Heart right ventricle (tissue), 16 donors: ENCODE results near the gene OR51M1. TPM values are rescaled to one million over a fixed set of nuclear protein-coding genes. Genes with fewer than 3 reads are reported as not detected.

ENCODE experiments used
- ATAC-seq, 8 donors: fragments of 200-7000 bp; cut with Tn5 transposase; one replicate each; pipeline ENCODE4 v1.9.1; 2020; ENCODE audit warnings: mild to moderate bottlenecking in 8 of 8, moderate library complexity in 8 of 8, moderate number of reproducible peaks in 1 of 8
- DNase-seq, 2 donors: peaks; one replicate each; pipeline ENCODE4 v3.0.0-alpha.2; 2020
- H3K27ac ChIP-seq, 10 donors: fragments of 200-600 bp; sonication (generic) in 2 of 10; one replicate each; pipeline versions ENCODE4 v1.5.0 to v1.8.0; 2020 to 2022; ENCODE audit warnings: mild to moderate bottlenecking in 3 of 10
- H3K27me3 ChIP-seq, 7 donors: fragments of 200-600 bp; one replicate each; pipeline ENCODE4 v1.8.0; 2021 to 2022; ENCODE audit warnings: mild to moderate bottlenecking in 2 of 7
- H3K36me3 ChIP-seq, 9 donors: fragments of 200-600 bp; sonication (generic) in 1 of 9; one replicate each; pipeline versions ENCODE4 v1.5.0 to v1.8.0; 2020 to 2022; ENCODE audit warnings: mild to moderate bottlenecking in 2 of 9
- H3K4me1 ChIP-seq, 9 donors: fragments of 200-600 bp; sonication (generic) in 1 of 9; one replicate each; pipeline versions ENCODE4 v1.5.0 to v1.8.0; 2020 to 2022; ENCODE audit warnings: mild to moderate bottlenecking in 4 of 9
- H3K4me3 ChIP-seq, 10 donors: fragments of 200-600 bp; sonication (generic) in 2 of 10; one replicate each; pipeline versions ENCODE4 v1.5.0 to v1.8.0; 2020 to 2022; ENCODE audit warnings: mild to moderate bottlenecking in 7 of 10, moderate library complexity in 2 of 10
- H3K9me3 ChIP-seq, 11 donors: fragments of 200-600 bp in 10 of 11; sonication (generic) in 2 of 11; one replicate each; pipeline versions ENCODE4 v1.5.0 to v1.8.0; 2013 to 2022; ENCODE audit warnings: mild to moderate bottlenecking in 2 of 11, control low read depth in 1 of 11, moderate library complexity in 1 of 11
- WGBS, 2 donors: extraction: QIAGEN DNeasy Blood & Tissue Kit; methylation state at CpG; one replicate each; pipeline ENCODE4 v1.1.7; 2013; ENCODE audit warnings: inconsistent platforms in 1 of 2; 5-methylcytosine and 5-hydroxymethylcytosine counted together
- intact Hi-C, 10 donors: fragments of 100-400 bp; cut with DNase I; formaldehyde crosslinking; loops; one replicate each; pipeline versions ENCODE4 v1.11.1 to v1.14.2; 2022
- polyA plus RNA-seq, 2 donors: library from polyadenylated mRNA; stranded (reverse); fragments of 200-250 nt; gene quantifications; one replicate each; pipeline ENCODE4 v1.2.3, GENCODE V29; 2013
- total RNA-seq, 10 donors: library from RNA; stranded (reverse); fragmentation: NEBNext Ultra II Directional in 3 of 10; extraction: Animal tissue kit (Norgen Biotek cat#: 25700) in 3 of 10; gene quantifications; one replicate each; pipeline versions ENCODE4 v1.2.1 to v1.2.4, GENCODE V29; 2021 to 2023
- TF ChIP-seq, protein P1 (sequence below), 9 donors: fragments of 200-600 bp; sonication (generic) in 2 of 9; IDR thresholded peaks; one replicate each; pipeline versions ENCODE4 v1.5.0 to v1.8.0; 2021 to 2022; ENCODE audit warnings: antibody characterized with exemption in 9 of 9, mild to moderate bottlenecking in 5 of 9, moderate library complexity in 1 of 9
- donor health status: Arrhythmogenic right ventricular cardiomyopathy.
- donor health status: ischemic (EF 13 %, LVEDD 7.1; RV severe dilation, severe dysfunction).
- donor health status: healthy with polysubstance abuse.
- donor health status: DM: no; HTN: yes; CAD: no.
- donor health status: DM: no; HTN: no; CAD: no.
- donor health status: ischemic (EF 25% LVEDD 6.9; RV normal size, moderate dysfunction).
- donor health status: ischemic (EF 25% LVEDD 5.7; RV mildly dilated, moderate dysfunction).
- donor health status: healthy.
- donor health status: DM: yes; HTN: yes; CAD: no.
- donor health status: Ischemic cardiomyopathy.
- donor health status: ischemic (EF 35%, LVEDD 5.7; RV mildly dilated, moderate dysfunction).
- donor health status: nonischemic (EF 11% LVEDD 7.7; RV severe dilation, severe dysfunction).
- donor health status: DM: yes; HTN: yes; CAD: no.
- donor health status: PGD.
- donor health status: ischemic (EF 29% LVEDD 5.4; RV normal size, mild dysfunction).
- donor health status: nonischemic (EF 23%, LVEDD 6.1; RV moderate dilation, normal function).

The OR51M1 gene
- total and polyA plus RNA-seq, 12 donors = not detected

- 0 to 56% methylated on average over 1 of the region's 1 CpG for WGBS, 2 donors
- Histone ChIP-seq H3K4me1 (peaks cover 0 to 13% (median 8%) of the 10 kb centered on the region in 9 donors), H3K27me3 (no peaks in the 10 kb centered on the region), H3K27ac (no peak overlapping the region), H3K4me3 (no peak overlapping the region), H3K9me3 (no peaks in the 10 kb centered on the region), H3K36me3 (no peaks in the 10 kb centered on the region)
- no peak for DNase-seq
- intact Hi-C loops = no loop called here
- TF ChIP-seq, protein P1, sequence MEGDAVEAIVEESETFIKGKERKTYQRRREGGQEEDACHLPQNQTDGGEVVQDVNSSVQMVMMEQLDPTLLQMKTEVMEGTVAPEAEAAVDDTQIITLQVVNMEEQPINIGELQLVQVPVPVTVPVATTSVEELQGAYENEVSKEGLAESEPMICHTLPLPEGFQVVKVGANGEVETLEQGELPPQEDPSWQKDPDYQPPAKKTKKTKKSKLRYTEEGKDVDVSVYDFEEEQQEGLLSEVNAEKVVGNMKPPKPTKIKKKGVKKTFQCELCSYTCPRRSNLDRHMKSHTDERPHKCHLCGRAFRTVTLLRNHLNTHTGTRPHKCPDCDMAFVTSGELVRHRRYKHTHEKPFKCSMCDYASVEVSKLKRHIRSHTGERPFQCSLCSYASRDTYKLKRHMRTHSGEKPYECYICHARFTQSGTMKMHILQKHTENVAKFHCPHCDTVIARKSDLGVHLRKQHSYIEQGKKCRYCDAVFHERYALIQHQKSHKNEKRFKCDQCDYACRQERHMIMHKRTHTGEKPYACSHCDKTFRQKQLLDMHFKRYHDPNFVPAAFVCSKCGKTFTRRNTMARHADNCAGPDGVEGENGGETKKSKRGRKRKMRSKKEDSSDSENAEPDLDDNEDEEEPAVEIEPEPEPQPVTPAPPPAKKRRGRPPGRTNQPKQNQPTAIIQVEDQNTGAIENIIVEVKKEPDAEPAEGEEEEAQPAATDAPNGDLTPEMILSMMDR (IDR thresholded peaks at IDR 0.05) = no peak
- no peak for ATAC-seq
These were observed 16.8 kb upstream of the OR51M1 start for GRCh38 chr11:5366856-5367255.

DNA sequence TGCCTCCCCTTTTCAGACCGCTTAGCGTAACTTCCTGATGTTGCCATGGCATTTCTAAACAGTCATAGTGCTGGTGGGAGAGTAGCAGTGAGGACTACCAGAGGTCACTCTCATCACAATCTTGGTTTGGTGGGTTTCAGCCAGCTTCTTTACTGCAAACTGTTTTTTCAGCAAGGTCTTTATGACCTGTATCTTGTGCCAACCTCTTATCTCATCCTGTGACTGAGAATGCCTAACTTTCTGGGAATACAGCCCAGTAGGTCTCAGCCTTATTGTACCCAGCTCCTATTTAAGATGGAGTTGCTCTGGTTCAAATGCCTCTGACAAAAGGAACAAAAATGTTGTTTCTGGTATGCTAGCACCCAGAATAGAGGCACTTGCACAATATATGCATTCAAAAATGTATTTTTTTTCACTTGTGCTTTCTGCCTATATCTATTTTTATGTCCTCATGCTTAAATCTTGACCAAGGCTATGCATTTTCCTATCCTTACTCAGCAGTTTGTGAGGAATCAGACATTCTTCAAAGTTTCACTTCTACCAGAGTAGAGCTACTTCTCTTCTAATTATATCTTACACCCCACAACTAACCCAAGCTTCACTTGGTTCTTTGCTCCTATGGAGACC is 16.1 kb upstream of the OR51M1 start:
- ATAC-seq (peak in 6 of 8 donors; percentile 20 to 68 (median 58)), DNase-seq (peak in 1 of 2 donors; percentile 12)
- intact Hi-C loops = no loop called here
- TF ChIP-seq, protein P1 (IDR thresholded peaks at IDR 0.05) = no peak
- Histone ChIP-seq H3K27ac (no peak overlapping the region), H3K4me3 (no peak overlapping the region), H3K36me3 (no peaks in the 10 kb centered on the region), H3K27me3 (no peaks in the 10 kb centered on the region), H3K4me1 (peaks cover 0 to 13% (median 8%) of the 10 kb centered on the region in 9 donors), H3K9me3 (peaks cover 0 to 2% (median 0%) of the 10 kb centered on the region in 11 donors)
- WGBS, 2 donors = 23 to 53% methylated on average over 2 of the region's 2 CpGs

GRCh38 chr11:5368502-5369043 is 15.0 kb upstream of the OR51M1 start:
- H3K4me3 ChIP-seq = no peak overlapping the region
- H3K27ac ChIP-seq = no peak overlapping the region
- TF ChIP-seq, protein P1 (IDR thresholded peaks at IDR 0.05) = no peak
- WGBS, 2 donors = 57 to 69% methylated on average over 3 of the region's 3 CpGs
- peaks cover 0 to 10% (median 0%) of the 10 kb centered on the region in 11 donors for H3K9me3 ChIP-seq
- no peaks in the 10 kb centered on the region for H3K27me3 ChIP-seq
- H3K36me3 ChIP-seq = no peaks in the 10 kb centered on the region
- intact Hi-C loops = no loop called here
- no peak for ATAC-seq
- no peak for DNase-seq
- peaks cover 0 to 13% (median 8%) of the 10 kb centered on the region in 9 donors for H3K4me1 ChIP-seq

- H3K27ac ChIP-seq = no peak overlapping the region
- DNase-seq (no peak), ATAC-seq (no peak)
- H3K4me1 ChIP-seq = peaks cover 0 to 13% (median 5%) of the 10 kb centered on the region in 9 donors
- no peaks in the 10 kb centered on the region for H3K27me3 ChIP-seq
- peaks cover 0 to 10% (median 0%) of the 10 kb centered on the region in 11 donors for H3K9me3 ChIP-seq
- TF ChIP-seq, protein P1 (IDR thresholded peaks at IDR 0.05) = peak in 1 of 9 donors; percentile 18
- no peaks in the 10 kb centered on the region for H3K36me3 ChIP-seq
- intact Hi-C loops = no loop called here
- no peak overlapping the region for H3K4me3 ChIP-seq
These were observed 13.8 kb upstream of the OR51M1 start for GRCh38 chr11:5369789-5370188.
